ENCODE measurements around the gene ARHGEF38. TPM values are rescaled to one million over a fixed set of nuclear protein-coding genes. Genes with fewer than 3 reads are reported as not detected.

Gene ARHGEF38
- total RNA-seq = 1 to 10 TPM in 1 of 7 donors, under 1 TPM in 3, not detected in 3; 0.12 to 1.3 (median 0.24) TPM
- polyA plus RNA-seq = not detected
- long read RNA-seq, donor 1 = 0 reads
- long read RNA-seq, donor 2 = 0 reads
- long read RNA-seq, donor 3, partial matches to known transcripts = 0 of 1 reads
- long read RNA-seq, donor 3, other reads (novel, unspliced or antisense) = 1 of 1 reads

GRCh38 chr4:105551965-105552746 lies at the start of gene ARHGEF38:
TSS of gene ARHGEF38 (plus strand) at chr4:105552620. CDS start at chr4:105552766, 146 bp downstream.
- 44 to 54% (median 44%) methylated on average over 11 of the region's 11 CpGs for WGBS, 3 donors
- intact Hi-C loops (cut with DNase I) = no loop called here

DNA sequence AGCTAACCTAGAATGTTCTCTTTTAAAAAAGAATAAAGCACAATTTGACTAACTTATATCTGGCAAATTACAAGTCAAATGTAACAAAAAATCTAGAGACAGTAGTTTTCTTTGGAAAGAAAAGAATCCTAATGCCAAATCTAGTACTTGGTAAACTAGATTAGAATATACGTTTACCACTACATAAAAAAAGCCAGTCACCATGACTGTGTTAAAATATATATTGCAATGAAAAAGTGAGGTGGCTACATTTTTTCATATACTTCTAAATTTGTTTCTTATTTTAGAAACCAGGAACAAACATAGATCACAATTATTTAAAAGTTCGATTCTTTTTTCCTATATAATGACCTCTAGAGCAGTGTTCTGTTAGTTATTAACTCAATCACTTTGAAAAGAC lies 48.9 kb upstream of the ARHGEF38 start:
- intact Hi-C loops (cut with DNase I) = no loop called here
- Histone ChIP-seq H3K4me1 (ENCODE audit: insufficient read depth) (no peaks in the 10 kb centered on the region), H3K27me3 (no peaks in the 10 kb centered on the region), H3K9me3 (no peaks in the 10 kb centered on the region), H3K27ac (no peak overlapping the region), H3K36me3 (no peaks in the 10 kb centered on the region), H3K4me3 (no peak overlapping the region)
- 77 to 84% (median 79%) methylated on average over 2 of the region's 2 CpGs for WGBS, 3 donors
- DNase-seq = no peak
- TF ChIP-seq POLR2A (IDR thresholded peaks at IDR 0.05) (no peak), EP300 (IDR thresholded peaks at IDR 0.05) (no peak), CTCF (IDR thresholded peaks at IDR 0.05) (no peak)

More at GRCh38 chr4:105551965-105552746, at the start of gene ARHGEF38:
- no peaks in the 10 kb centered on the region for H3K4me1 ChIP-seq (ENCODE audit: insufficient read depth)
- TF ChIP-seq CTCF (IDR thresholded peaks at IDR 0.05) = no peak
- TF ChIP-seq POLR2A (IDR thresholded peaks at IDR 0.05) = no peak
- TF ChIP-seq EP300 (IDR thresholded peaks at IDR 0.05) = no peak
- no peaks in the 10 kb centered on the region for H3K27me3 ChIP-seq
- H3K9me3 ChIP-seq = no peaks in the 10 kb centered on the region
- H3K36me3 ChIP-seq = no peaks in the 10 kb centered on the region
- no peak within 1 kb of the TSS for H3K27ac ChIP-seq
- no peak within 1 kb of the TSS for H3K4me3 ChIP-seq
- DNase-seq = no peak

DNA sequence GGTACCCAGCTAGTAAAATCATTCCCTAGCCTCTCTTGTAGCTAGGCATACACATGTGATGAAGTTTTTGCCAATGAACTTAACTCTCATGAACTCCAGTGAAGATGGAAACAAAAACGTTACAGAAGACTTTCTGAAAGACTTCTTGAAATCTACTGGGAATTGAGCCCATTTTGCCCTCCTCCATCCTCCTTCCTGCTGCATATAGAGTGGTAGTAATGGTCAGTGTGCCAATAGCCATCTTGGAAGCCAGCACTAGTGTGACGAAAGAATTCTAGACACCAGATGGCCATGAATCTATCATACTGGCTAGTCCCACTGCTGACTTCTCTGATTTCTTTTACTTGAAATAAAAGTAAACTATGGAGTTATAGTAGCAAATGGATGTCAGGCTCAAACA lies 47.7 kb upstream of the ARHGEF38 start:
- Histone ChIP-seq H3K27me3 (no peaks in the 10 kb centered on the region), H3K36me3 (no peaks in the 10 kb centered on the region), H3K4me1 (ENCODE audit: insufficient read depth) (no peaks in the 10 kb centered on the region), H3K27ac (no peak overlapping the region), H3K9me3 (no peaks in the 10 kb centered on the region), H3K4me3 (no peak overlapping the region)
- 42 to 57% (median 48%) methylated on average over 2 of the region's 2 CpGs for WGBS, 3 donors
- DNase-seq = no peak
- TF ChIP-seq EP300 (IDR thresholded peaks at IDR 0.05) (no peak), POLR2A (IDR thresholded peaks at IDR 0.05) (no peak), CTCF (IDR thresholded peaks at IDR 0.05) (no peak)
- intact Hi-C loops (cut with DNase I) = no loop called here

DNA sequence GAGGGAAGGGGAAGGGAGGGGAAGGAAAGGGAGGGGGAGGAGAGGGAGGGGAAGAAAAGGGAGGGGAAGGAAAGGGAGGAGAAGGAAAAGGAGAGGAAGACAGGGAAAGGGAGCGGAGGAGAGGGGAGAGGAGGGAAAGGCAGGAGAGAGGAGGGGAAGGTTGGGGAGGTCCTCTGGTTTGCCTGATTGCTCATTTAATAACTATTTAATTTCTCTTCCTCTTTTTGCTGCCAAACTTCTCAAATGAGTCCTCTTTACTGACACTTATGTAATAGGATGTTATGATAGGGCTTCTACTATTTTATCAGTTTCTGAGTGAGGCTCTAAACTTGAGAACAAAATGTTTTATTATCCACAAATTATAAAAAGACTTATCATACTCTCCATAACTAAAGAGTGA lies 43.1 kb upstream of the ARHGEF38 start:
- no peaks in the 10 kb centered on the region for H3K27me3 ChIP-seq
- no peak overlapping the region for H3K4me3 ChIP-seq
- no peak for DNase-seq
- H3K27ac ChIP-seq = no peak overlapping the region
- no peaks in the 10 kb centered on the region for H3K36me3 ChIP-seq
- H3K4me1 ChIP-seq (ENCODE audit: insufficient read depth) = no peaks in the 10 kb centered on the region
- intact Hi-C loops (cut with DNase I) = no loop called here
- 65 to 70% (median 68%) methylated on average over 1 of the region's 1 CpG for WGBS, 3 donors
- no peak for TF ChIP-seq EP300 (IDR thresholded peaks at IDR 0.05)
- TF ChIP-seq POLR2A (IDR thresholded peaks at IDR 0.05) = no peak
- TF ChIP-seq CTCF (IDR thresholded peaks at IDR 0.05) = no peak
- no peaks in the 10 kb centered on the region for H3K9me3 ChIP-seq

All from ovary (tissue), 10 donors.